DND-41 (cell line): ENCODE data around the gene KBTBD7.

ENCODE experiments used
- CTCF ChIP-seq: IDR thresholded peaks from 2 replicates; pipeline ENCODE4 v1.5.1; 2012; ENCODE audit warnings: borderline replicate concordance, low read length, moderate library complexity, mild to moderate bottlenecking; ENCODE audit not compliant: poor library complexity, severe bottlenecking; ENCODE audit errors: extremely low read depth
- EZH2 ChIP-seq: IDR thresholded peaks from 3 replicates; pipeline ENCODE4 v1.6.1; 2012; ENCODE audit warnings: borderline replicate concordance, low read depth, mild to moderate bottlenecking, moderate library complexity, low read length, inconsistent platforms; ENCODE audit not compliant: severe bottlenecking

DNA sequence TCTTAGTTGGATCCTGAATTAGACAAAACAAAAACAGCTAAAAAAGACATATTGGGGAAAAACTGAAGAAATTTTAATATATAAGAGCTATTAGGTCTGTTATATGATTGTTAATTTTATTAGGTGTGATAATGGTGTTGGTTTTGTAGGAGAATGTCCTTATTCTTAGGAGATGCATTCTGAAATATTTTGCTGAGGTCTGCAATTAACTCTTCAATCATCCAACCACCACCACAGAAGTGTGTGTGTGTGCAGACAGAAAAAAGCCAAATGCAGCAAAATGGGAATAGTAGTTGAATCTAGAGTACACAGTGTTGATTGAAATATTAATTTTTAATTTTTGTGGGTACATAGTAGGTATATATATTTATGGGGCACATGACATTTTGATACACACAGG lies 12.1 kb upstream of the KBTBD7 start:
- no peak for TF ChIP-seq EZH2
- TF ChIP-seq CTCF = no peak
